Cardiac muscle cell (in vitro differentiated cells and primary cell): ENCODE measurements around the gene REXO4. TPM values are rescaled to one million over a fixed set of nuclear protein-coding genes. Genes with fewer than 3 reads are reported as not detected.

Experiments used
- DNase-seq, 2 donors: peaks; one replicate each; pipeline versions ENCODE4 v3.0.0 to v3.0.0-alpha.2; 2010 to 2017; ENCODE audit warnings: low read depth in 1 of 2, low spot score in 1 of 2
- H3K27ac ChIP-seq: fragments of 200-600 bp; sonication (generic); 2 replicates; pipeline ENCODE4 v1.5.1; 2016
- H3K27me3 ChIP-seq: fragments of 200-600 bp; sonication (generic); 2 replicates; pipeline ENCODE4 v1.6.0; 2016; ENCODE audit warnings: control low read depth
- H3K36me3 ChIP-seq: fragments of 200-600 bp; sonication (generic); 2 replicates; pipeline ENCODE4 v1.5.1; 2016; ENCODE audit warnings: control low read depth
- H3K4me1 ChIP-seq: fragments of 200-600 bp; sonication (generic); 2 replicates; pipeline ENCODE4 v1.8.1; 2017; ENCODE audit warnings: low read depth, mild to moderate bottlenecking, mixed run types
- H3K4me3 ChIP-seq: fragments of 200-600 bp; sonication (generic); 2 replicates; pipeline ENCODE4 v1.5.1; 2016; ENCODE audit warnings: mild to moderate bottlenecking
- H3K9me3 ChIP-seq: fragments of 200-600 bp; sonication (generic); 2 replicates; pipeline ENCODE4 v1.5.1; 2017; ENCODE audit warnings: low read depth, mild to moderate bottlenecking, control low read depth
- CTCF ChIP-seq: IDR thresholded peaks from 2 replicates; pipeline ENCODE4 v1.5.1; 2012; ENCODE audit warnings: low read depth, mild to moderate bottlenecking, low read length
- polyA plus RNA-seq: library from polyadenylated mRNA; unstranded; fragments of >200 nt; fragmentation: Nextera tagmentation; extraction: Ambion mirVana; gene quantifications from 2 replicates; pipeline ENCODE4 v1.2.1, GENCODE V29; 2016
- total RNA-seq: library from RNA; depleted of rRNA; stranded (reverse); fragments of >200 nt; gene quantifications from 2 replicates; pipeline ENCODE4 v1.2.3, GENCODE V29; 2016

The REXO4 gene
- total and polyA plus RNA-seq, 2 experiments from 2014 or later, result 27.1 to 50.2 TPM

DNA sequence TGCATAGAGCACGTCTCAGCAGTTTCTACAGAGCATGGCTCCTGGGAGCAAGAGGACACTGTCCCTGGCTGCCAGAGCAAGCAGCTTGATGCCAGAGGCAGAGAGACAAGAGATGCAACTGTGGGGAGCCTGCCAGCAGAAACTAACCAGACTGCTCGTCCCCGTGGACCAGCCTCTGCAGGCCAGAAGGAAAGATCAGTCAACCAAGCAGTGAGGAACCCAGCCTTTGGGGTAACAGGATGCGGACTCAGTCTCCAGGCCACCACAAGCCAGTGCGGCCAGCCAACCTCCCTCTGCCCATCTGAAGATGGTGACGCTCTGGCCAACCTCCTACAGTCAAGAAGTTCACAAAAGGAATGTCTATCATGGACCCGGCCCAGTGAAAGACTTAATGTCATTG, 45.7 kb downstream of the REXO4 start:
- TF ChIP-seq CTCF, result no peak
- Histone ChIP-seq H3K27ac (no peak overlapping the region), H3K4me1 (no peaks in the 10 kb centered on the region), H3K9me3 (no peaks in the 10 kb centered on the region), H3K36me3 (peaks cover 14% of the 10 kb centered on the region), H3K27me3 (no peaks in the 10 kb centered on the region), H3K4me3 (no peak overlapping the region)
- DNase-seq, result no peak

DNA sequence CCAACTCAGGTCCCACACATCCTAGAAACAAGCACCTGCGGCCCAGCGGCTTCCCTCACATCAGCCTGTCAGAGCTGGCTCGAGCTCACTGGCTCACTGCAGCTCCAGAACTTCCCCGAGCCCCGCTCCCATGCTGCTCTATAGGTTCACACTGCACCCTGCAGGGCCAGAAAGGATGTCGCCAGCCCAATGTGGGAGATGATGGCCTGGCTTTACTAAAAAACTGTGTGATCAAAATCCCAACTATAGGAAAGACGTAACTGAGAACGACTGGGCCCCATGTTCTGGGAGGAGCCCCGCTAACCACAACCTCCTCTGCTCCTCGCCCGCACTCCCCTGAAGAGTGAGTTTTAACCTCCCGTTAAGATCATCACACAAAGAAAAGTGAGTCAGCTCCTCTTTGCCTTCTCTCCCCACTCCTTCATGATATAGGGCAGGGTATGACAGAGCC, 46.5 kb downstream of the REXO4 start:
- Histone ChIP-seq H3K9me3 (no peaks in the 10 kb centered on the region), H3K4me1 (no peaks in the 10 kb centered on the region), H3K27me3 (no peaks in the 10 kb centered on the region), H3K4me3 (no peak overlapping the region), H3K27ac (no peak overlapping the region), H3K36me3 (peaks cover 15% of the 10 kb centered on the region)
- no peak for DNase-seq
- no peak for TF ChIP-seq CTCF

DNA sequence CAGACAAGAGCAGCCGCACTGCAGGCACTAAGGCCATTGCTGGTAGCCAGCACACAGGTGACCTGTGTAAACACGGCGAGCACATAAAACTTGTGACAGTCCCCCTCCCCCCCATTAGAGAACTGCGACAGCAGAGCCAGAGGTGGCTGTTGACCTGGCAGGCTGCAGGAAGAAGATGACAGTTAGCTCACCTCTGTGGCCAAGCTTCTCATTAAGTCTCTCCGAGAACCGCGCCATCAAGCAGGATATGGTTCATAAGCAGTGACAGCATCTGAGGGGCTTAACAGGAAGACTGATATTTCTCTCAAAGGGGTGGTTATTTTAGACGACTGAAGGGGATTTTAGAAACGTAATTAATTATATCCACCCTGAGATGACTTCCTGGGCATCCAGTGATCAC, 47.1 kb downstream of the REXO4 start:
- no peak for DNase-seq
- H3K27ac ChIP-seq, result no peak overlapping the region
- no peaks in the 10 kb centered on the region for H3K9me3 ChIP-seq
- H3K4me3 ChIP-seq, result no peak overlapping the region
- peaks cover 21% of the 10 kb centered on the region for H3K36me3 ChIP-seq
- TF ChIP-seq CTCF, result no peak
- no peaks in the 10 kb centered on the region for H3K27me3 ChIP-seq
- H3K4me1 ChIP-seq, result no peaks in the 10 kb centered on the region

GRCh38 chr9:133369933-133370332, 47.9 kb downstream of the REXO4 start:
- TF ChIP-seq CTCF, result no peak
- H3K27ac ChIP-seq, result no peak overlapping the region
- H3K9me3 ChIP-seq, result no peaks in the 10 kb centered on the region
- DNase-seq, result no peak
- H3K27me3 ChIP-seq, result no peaks in the 10 kb centered on the region
- H3K36me3 ChIP-seq, result peaks cover 28% of the 10 kb centered on the region
- no peaks in the 10 kb centered on the region for H3K4me1 ChIP-seq
- no peak overlapping the region for H3K4me3 ChIP-seq

- no peak for DNase-seq
- Histone ChIP-seq H3K36me3 (peaks cover 31% of the 10 kb centered on the region), H3K9me3 (no peaks in the 10 kb centered on the region), H3K27ac (no peak overlapping the region), H3K4me1 (no peaks in the 10 kb centered on the region), H3K27me3 (no peaks in the 10 kb centered on the region), H3K4me3 (no peak overlapping the region)
- no peak for TF ChIP-seq CTCF
Measured at GRCh38 chr9:133369422-133369821, 48.4 kb downstream of the REXO4 start.

DNA sequence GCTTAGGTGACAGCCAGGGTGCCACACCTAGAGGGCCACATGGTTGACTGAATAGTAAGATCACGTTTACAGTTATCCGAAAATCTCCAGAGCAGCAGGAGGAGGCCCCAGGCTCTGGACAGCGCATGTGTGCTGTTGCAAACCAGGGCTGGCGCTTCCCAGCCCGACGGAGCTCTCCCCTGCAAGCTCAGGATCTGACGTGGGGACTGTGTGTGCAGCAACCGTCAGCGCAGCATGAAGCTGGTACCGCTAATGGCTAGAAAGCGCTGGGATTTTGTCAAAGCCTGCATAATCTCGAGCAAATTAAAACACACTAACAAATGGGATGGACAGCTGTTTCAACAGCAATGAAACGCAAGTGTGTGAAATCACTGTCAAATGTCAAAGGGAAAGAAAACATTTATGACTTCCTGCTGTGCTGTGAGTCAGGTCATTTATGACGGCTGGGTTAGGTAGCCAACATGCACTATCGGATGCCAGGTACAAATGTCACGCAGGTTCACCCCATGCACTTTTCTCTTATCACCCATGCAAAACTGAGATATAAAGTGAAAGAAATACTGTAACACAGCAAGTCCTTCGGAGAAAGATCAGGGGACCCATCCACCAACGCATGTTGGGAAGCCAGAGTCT, 49.4 kb downstream of the REXO4 start:
- H3K27ac ChIP-seq, result no peak overlapping the region
- no peak overlapping the region for H3K4me3 ChIP-seq
- no peak for TF ChIP-seq CTCF
- H3K9me3 ChIP-seq, result no peaks in the 10 kb centered on the region
- no peak for DNase-seq
- H3K27me3 ChIP-seq, result no peaks in the 10 kb centered on the region
- no peaks in the 10 kb centered on the region for H3K4me1 ChIP-seq
- peaks cover 31% of the 10 kb centered on the region for H3K36me3 ChIP-seq
